MG63 (cell line): ENCODE measurements around the gene DNAJC21. TPM values are rescaled to one million over a fixed set of nuclear protein-coding genes. Genes with fewer than 3 reads are reported as not detected.
A peak's percentile ranks its signal among the peaks of the same experiment; 100 is the strongest.

Source experiments
- DNase-seq: peaks from one replicate; pipeline ENCODE4 v3.0.0-alpha.2; 2020
- H3K27me3 ChIP-seq: fragments of 250-450 bp; sonication (Bioruptor Pico); 2 replicates; pipeline ENCODE4 v1.5.1; 2020; ENCODE audit warnings: mild to moderate bottlenecking, moderate library complexity
- H3K36me3 ChIP-seq: fragments of 250-450 bp; sonication (Bioruptor Pico); 2 replicates; pipeline ENCODE4 v1.5.1; 2020; ENCODE audit warnings: mild to moderate bottlenecking, moderate library complexity
- H3K4me3 ChIP-seq: fragments of 250-450 bp; sonication (Bioruptor Pico); 2 replicates; pipeline ENCODE4 v1.5.1; 2020; ENCODE audit warnings: mild to moderate bottlenecking, moderate library complexity
- H3K9me3 ChIP-seq: fragments of 250-450 bp; sonication (Bioruptor Pico); 2 replicates; pipeline ENCODE4 v1.5.1; 2020; ENCODE audit warnings: mild to moderate bottlenecking, moderate library complexity
- total RNA-seq: library from RNA; depleted of rRNA; stranded (reverse); fragments of >200 nt; shearing (Covaris generic); gene quantifications from 2 replicates; pipeline ENCODE4 v1.2.3, GENCODE V29; 2014; ENCODE audit warnings: low replicate concordance; rRNA removed

Gene DNAJC21
- 17.5 and 26.9 TPM in 2 replicates for total RNA-seq

DNA sequence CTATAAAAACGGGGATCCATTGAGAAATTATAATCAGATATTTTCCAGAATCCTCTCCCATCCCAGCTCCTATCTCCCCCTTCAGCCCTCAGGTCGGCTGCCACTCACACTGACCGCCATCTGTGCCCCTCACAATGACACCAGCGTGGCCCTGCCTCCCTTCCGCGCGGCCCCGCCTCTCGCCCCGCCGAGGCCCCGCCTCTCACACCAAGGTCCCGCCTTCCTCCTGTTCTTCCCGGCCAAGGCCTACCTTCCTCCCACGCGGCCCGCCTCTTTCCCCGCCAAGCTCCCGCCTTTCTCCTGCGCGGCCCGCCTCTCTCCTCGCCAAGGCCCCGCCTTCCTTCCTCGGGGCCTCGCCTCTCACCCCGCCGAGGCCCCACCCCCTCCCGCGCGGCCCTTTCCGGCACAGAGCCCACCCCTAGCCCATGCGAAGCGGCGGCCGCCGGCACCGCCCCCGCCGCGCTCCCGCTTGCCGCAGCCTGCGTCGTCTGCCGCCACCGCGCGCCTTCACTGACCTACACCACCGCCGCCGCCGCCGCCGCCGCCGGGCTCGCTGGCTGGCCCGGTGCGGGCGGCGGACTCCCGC lies at the start of gene DNAJC21:
Gene DNAJC21, plus strand, starts transcription at position 426 of the 586 bp plus-strand sequence. CDS start 261 bp downstream, outside the sequence.
- Histone ChIP-seq H3K27me3 (no peaks in the 10 kb centered on the region), H3K36me3 (peaks cover 31% of the 10 kb centered on the region), H3K9me3 (no peaks in the 10 kb centered on the region), H3K4me3 (peak within 1 kb of the TSS; percentile 95)
- DNase-seq: peak; percentile 97

DNA sequence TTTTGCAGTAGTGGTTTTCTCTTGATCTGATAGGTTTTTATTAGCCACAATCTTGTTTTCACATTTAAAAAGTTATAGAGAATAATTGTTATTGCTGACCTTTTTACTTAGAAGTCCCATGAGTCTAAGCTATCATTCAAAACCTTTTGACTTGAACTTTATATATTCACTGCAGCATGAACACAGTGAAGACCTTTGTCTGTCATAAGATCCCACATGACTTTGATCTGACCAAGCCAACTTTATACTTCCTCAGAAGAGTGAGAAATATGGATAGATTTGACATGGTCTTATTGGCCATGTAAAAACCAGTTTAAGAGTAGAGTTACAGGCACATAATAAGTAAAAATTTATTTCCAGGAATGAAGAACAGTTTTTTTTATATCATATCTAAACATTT lies 48.1 kb upstream of the DNAJC21 start:
- no peak for DNase-seq
- 0 out of 2 replicates have a peak, but pooled peaks cover 5% of the 10 kb centered on the region for H3K9me3 ChIP-seq
- H3K36me3 ChIP-seq: no peaks in the 10 kb centered on the region
- no peak overlapping the region for H3K4me3 ChIP-seq
- H3K27me3 ChIP-seq: no peaks in the 10 kb centered on the region

DNA sequence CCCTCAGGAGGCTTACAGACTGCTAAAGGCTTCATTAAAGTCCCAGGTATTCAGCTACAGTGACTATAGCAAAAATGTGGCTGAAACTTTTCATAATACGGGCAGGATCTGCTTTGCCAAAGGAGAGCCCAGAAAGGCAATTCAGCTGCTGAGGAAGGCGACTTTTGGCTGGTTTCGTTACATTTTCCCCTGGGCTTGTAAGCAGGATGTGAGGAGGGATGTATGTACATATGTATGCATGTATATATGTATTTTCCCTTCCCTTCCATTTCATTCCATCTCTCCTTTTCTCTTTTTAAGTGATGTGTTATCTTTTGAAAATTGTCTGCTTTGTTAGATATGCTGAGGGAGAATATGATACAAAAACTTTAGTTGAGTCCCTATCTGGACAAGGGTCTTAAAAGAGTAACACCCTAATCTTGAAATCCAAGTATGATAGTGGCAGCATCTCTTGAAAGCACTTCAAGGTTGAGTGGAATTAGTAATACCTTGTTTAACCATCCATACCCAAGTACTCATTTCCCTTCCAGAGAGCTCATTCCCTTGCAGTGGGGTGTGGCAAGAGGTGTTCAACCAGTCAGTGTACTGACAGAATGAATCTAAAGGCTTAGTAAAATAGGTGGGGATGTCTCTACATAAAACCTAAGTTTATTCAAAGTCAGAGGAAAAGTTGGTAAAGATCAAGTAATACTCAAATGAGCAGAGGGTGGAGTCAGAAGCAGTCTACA lies 42.8 kb upstream of the DNAJC21 start:
- H3K4me3 ChIP-seq: no peak overlapping the region
- no peaks in the 10 kb centered on the region for H3K27me3 ChIP-seq
- DNase-seq: no peak
- no peaks in the 10 kb centered on the region for H3K36me3 ChIP-seq
- H3K9me3 ChIP-seq: no peaks in the 10 kb centered on the region

DNA sequence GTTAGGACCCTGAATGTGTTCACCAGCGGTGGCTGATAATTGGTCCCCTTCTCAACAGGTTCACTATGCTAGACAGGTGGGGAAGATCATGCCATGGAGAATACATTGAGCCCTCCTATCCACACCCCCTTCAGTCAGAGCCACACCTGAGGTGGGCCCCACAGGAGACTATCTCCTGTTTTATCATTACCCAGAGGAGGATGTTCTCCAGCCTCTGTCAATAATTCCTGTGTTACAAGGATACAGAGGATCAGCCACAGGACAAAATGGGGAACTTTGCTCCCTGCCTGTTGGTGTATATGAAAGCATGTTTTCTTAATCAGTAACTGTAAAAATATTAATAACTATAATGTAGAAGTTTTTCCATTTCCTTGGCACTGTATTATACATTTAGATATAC lies 40.0 kb upstream of the DNAJC21 start:
- Histone ChIP-seq H3K9me3 (no peaks in the 10 kb centered on the region), H3K4me3 (no peak overlapping the region), H3K27me3 (no peaks in the 10 kb centered on the region), H3K36me3 (no peaks in the 10 kb centered on the region)
- DNase-seq: no peak

DNA sequence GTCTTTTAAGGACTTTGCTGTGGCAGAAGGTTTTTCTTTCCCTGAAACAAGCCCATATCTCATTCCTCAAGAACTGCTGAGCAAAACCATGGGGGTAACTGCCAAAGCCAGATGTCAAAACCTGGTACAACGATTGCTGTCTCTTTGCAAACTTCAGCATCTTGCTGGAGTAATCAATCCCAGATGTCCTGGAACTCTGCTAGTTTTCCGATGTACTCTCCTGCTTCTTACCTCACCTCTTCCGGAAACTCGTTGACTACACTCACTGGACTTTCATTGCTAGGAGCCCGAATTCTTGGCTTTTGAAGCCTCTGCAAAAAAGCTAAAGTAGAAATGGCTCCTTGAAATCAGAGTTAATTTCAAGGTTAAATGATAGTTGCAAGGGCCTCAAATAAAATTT lies 37.4 kb upstream of the DNAJC21 start:
- no peak for DNase-seq
- no peaks in the 10 kb centered on the region for H3K9me3 ChIP-seq
- H3K4me3 ChIP-seq: no peak overlapping the region
- no peaks in the 10 kb centered on the region for H3K27me3 ChIP-seq
- H3K36me3 ChIP-seq: no peaks in the 10 kb centered on the region

DNA sequence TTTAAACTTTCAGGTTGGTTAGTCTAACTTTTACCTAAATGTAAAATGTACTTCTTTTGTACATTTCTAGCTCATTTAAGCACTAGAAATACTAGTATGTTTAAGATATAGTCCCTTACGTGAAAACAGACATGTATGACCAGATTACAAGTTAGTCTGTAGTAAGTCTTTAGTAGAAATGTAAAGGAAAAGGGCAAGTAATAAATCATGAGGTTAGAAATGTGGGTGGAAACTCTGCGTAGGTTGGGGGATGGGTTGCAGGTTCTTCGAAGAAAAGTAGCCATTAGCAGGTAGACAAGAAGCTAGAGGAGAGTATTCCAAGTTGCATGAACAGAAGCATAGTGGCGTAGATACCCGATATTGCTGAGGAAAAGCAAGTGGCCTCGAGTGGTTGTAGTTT lies 36.9 kb upstream of the DNAJC21 start:
- Histone ChIP-seq H3K4me3 (no peak overlapping the region), H3K9me3 (no peaks in the 10 kb centered on the region), H3K36me3 (no peaks in the 10 kb centered on the region), H3K27me3 (no peaks in the 10 kb centered on the region)
- DNase-seq: no peak

DNA sequence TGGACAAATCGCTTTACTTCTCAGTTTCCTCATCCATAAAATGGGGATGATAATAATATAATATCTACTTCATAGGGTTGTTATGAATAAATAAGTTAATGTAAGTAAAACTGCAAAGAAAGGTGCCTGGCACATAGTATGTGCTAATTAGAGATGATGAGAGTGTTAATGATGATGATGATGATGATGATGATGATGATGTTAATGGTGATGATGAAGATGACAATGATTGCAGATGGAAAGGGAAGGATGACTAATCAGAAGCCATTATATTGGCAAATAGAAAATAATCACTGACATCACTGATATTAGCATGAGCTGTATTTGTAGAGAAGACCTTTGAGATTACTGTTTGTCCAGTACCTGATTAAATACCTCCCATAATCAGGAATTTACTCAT lies 34.6 kb upstream of the DNAJC21 start:
- no peak for DNase-seq
- Histone ChIP-seq H3K4me3 (no peak overlapping the region), H3K27me3 (no peaks in the 10 kb centered on the region), H3K36me3 (no peaks in the 10 kb centered on the region), H3K9me3 (no peaks in the 10 kb centered on the region)

DNA sequence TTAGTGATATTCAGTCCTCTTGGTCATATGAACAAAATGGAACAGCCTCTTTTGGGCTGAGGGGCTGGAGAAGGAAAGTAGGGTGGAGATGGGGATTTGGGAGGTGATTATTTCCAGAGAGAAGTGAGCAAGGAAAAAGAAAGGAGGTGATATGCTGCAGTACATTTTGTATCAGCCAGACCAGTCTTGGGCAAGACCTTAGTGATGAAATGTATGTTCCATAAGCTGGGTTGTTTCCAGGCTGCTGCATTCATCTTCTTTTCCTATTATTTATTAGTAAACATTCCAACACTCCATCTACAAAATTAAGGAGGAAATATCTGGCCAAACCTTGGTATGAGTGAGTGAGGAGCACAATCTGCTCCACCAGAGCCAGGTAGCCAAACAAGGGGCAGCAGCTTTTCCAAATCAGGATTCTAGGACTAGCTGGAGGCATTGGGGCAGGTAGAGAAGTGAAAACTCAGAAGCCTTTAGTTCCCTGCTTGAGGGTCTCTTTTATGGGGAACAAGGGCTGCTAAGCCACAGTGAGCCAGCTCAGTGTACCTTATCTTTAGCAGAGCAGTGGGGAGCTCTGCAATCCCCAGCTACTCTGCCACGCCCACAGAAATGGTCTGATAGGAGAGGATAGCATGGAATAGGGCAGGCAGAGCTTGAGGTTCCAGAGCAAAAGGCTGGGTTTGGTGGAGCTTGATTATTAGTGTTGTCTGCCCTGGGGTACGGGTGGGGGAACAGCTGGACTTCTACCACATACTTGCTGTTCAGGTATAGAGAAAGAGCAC lies 33.5 kb upstream of the DNAJC21 start:
- no peaks in the 10 kb centered on the region for H3K27me3 ChIP-seq
- DNase-seq: no peak
- H3K36me3 ChIP-seq: no peaks in the 10 kb centered on the region
- H3K4me3 ChIP-seq: no peak overlapping the region
- H3K9me3 ChIP-seq: no peaks in the 10 kb centered on the region

DNA sequence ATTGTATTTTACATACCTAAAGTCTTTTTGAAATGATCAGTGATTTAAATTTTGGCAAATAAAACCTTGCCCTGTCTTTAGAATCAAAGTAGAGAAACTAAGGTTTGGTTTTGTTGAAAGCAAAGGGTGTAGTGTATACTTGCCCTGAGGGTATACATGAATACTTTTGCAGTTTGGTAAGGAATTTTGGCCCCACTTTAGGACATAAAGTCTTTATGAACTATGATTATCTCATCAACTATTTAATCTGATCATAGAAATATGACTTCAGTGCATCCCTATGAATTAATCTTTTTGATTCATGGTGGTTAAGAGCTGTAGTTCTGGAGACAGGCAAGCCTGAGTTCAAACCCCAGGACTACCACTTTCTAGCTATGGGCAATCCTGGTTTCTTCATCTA lies 31.7 kb upstream of the DNAJC21 start:
- no peak for DNase-seq
- Histone ChIP-seq H3K36me3 (no peaks in the 10 kb centered on the region), H3K4me3 (no peak overlapping the region), H3K27me3 (no peaks in the 10 kb centered on the region), H3K9me3 (no peaks in the 10 kb centered on the region)

DNA sequence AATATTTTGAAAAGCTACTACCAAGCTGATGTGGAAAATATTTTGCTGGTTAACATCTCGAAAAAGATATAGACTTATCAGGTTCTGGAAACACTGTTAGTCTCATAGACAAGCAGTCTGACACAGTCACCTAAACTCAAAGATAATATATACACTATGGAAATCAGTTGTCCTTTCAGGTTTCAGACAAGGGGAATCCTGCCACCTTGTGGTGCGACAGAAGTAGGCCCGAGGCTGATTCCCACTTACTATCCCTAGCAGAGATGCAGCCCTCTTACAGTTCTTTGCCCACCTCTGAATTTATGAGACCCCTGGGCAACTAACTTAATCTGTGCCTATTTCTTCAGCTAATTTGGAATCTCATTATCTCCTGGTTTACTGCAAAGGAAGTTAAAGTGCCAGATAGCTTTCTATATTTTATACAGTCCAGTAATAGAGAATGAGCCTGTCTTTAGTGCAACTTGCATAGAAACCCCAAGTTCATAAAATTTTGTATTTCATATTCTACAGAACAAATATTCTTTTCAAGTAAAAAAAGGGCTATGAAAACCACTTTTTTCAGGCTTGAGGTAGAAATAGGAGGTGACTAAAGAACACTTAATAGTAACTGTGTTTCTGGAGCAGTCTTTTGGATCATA lies 31.0 kb upstream of the DNAJC21 start:
- no peaks in the 10 kb centered on the region for H3K9me3 ChIP-seq
- H3K36me3 ChIP-seq: no peaks in the 10 kb centered on the region; the same call in 1 of the 2 replicates
- H3K4me3 ChIP-seq: no peak overlapping the region
- H3K27me3 ChIP-seq: no peaks in the 10 kb centered on the region
- DNase-seq: peak; percentile 50

DNA sequence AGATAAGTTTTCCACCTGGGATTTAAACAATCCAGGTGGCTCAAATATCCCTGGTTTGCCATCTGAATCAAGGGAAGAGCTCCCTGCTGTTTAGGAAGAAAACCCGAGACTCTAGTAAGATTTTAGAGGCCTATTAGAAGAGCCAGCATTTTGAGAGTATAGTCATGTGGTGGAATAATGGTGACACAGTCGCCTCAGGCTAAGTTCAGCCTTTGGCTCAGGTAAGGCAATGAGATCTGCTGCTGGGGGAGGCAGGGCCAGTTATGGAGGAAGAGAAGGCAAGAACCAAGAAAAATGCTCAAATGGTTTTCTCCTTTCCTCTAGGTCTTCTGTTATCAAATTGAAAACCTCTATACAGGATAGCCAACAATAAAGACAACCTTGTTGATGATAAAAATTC lies 30.3 kb upstream of the DNAJC21 start:
- Histone ChIP-seq H3K4me3 (no peak overlapping the region), H3K27me3 (no peaks in the 10 kb centered on the region), H3K9me3 (no peaks in the 10 kb centered on the region), H3K36me3 (no peaks in the 10 kb centered on the region; the same call in 1 of the 2 replicates)
- no peak for DNase-seq

DNA sequence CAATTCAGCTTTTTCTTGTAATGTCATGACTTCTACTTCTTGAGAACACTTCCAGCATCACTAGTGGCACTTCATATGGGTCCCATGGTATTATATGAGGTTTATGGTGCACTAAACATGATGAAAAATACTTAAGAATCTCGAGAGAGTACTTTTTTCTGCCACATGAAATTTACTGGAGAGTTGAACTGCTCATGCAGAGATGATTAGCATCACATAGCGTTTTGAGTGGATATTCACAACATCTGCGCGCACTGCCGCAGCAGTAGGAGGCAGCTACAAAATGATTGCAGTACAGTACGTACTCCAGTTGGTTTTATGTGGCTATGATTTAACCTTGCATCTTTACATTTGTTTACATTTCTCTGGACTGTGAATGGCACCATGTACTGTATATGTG lies 28.7 kb upstream of the DNAJC21 start:
- DNase-seq: no peak
- H3K4me3 ChIP-seq: no peak overlapping the region
- H3K9me3 ChIP-seq: no peaks in the 10 kb centered on the region
- peaks cover 8% of the 10 kb centered on the region for H3K36me3 ChIP-seq
- H3K27me3 ChIP-seq: no peaks in the 10 kb centered on the region

DNA sequence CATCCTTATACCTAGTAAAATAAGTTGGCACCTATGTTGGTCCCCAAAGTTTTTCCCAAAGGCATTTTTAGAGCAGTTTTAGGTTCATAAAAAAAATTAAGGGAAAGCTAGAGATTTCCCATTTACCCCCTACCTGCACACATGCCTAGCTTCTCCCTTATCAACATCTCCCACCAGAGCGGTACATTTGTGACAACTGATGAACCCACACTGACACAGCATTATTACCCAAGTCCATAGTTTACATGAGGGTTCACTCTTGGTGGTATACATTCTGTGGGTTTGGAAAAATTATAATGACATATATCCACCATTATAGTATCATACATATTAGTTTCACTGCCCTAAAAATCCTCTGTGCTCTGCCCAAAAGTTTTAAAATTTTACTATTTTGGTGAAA lies 26.1 kb upstream of the DNAJC21 start:
- no peak overlapping the region for H3K4me3 ChIP-seq
- H3K27me3 ChIP-seq: no peaks in the 10 kb centered on the region
- H3K36me3 ChIP-seq: peaks cover 8% of the 10 kb centered on the region
- no peak for DNase-seq
- no peaks in the 10 kb centered on the region for H3K9me3 ChIP-seq

DNA sequence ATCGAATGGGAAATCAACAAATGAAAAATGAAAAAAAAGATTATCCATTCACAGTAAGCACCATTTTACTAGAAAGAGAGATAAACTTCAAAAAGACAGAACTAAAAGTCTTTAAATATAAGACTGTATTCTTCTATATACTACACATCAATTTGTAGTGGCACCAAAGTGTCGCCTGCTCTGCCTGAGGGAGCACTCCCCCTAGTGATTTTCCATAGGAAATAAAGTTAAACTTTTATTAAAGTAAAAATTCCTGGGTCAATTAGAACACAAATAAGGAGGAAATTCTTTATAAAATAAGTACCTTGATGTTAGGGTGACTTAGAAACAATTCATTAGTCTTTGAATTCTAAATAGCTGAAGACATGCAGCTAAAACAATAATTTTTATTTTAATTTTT lies 23.8 kb upstream of the DNAJC21 start:
- peaks cover 29% of the 10 kb centered on the region for H3K36me3 ChIP-seq
- no peak overlapping the region for H3K4me3 ChIP-seq
- DNase-seq: no peak
- H3K27me3 ChIP-seq: no peaks in the 10 kb centered on the region
- no peaks in the 10 kb centered on the region for H3K9me3 ChIP-seq

DNA sequence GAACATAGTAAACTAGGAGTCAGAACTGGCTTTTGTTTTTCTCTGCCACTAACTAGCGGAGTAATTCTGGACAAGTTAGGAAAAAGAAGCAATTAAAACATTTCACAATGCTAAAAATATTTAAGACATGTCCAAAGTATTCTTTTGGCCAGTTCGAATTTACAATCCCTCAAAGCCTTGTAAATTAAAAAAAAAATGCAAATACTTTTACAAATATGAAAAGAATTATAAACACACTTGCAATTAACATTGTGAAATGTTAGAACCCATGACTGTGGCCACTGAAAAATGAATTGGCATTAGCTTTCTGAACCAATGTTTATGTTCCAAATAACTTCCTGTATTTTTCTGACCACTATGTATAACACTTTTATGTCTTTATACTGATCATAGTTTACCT lies 16.3 kb upstream of the DNAJC21 start:
- Histone ChIP-seq H3K36me3 (peaks cover 53% of the 10 kb centered on the region), H3K9me3 (no peaks in the 10 kb centered on the region), H3K27me3 (no peaks in the 10 kb centered on the region), H3K4me3 (peak overlapping the region; percentile 93)
- DNase-seq: no peak

DNA sequence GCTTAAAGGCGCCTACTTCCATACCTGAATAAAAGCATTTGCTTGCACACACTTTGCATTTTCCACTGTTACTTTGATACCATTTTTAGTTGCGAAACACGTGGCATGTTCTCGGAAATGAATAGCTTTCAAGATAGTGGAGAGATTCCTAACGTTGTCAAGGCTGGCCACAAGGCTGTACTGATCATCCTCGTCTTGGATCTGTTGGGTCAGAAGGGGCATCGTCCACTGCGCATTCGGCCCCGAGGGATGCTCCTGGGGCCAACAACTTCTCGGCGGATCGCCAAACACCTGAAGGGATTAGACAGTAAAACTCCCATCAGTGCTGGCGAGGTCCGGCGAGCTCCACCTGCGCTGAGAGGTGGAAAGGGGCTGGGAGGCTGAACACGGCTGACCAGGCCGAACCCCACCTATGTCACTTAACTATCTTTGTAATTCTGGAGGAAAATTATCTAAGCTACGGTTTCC lies 14.7 kb upstream of the DNAJC21 start:
- Histone ChIP-seq H3K27me3 (no peaks in the 10 kb centered on the region), H3K4me3 (peak overlapping the region; percentile 93), H3K9me3 (no peaks in the 10 kb centered on the region), H3K36me3 (peaks cover 50% of the 10 kb centered on the region)
- DNase-seq: peak; percentile 10
